Measurements from ENCODE around the gene MAD1L1. TPM values are rescaled to one million over a fixed set of nuclear protein-coding genes. Genes with fewer than 3 reads are reported as not detected.

MAD1L1 gene
- total RNA-seq, 1 donor from 2014 or later, result 59.6 TPM

DNA sequence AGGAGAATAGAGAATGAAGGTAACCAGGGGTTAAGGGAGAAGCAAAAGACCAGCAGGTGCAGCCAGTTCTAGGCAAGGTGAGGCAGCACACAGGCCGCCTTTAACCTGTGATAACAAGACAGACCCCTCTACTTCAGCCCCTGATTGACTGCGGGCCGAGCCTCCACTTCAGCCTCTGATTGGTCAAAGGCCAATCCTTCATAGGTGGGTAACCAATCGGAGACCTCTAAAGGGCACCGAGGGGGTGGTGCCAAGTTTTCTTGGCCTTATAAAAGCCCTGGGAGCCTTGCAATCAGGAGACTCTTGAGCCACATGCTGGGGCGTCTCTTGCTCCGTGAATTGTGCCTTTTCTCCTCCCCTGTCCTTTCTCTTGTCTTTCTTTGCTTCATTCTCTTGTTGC is 463.9 kb downstream of the MAD1L1 start:
- no peaks in the 10 kb centered on the region for H3K4me1 ChIP-seq
- H3K36me3 ChIP-seq, result no peaks in the 10 kb centered on the region
- peaks cover 0 to 8% of the 10 kb centered on the region in 2 donors for H3K9me3 ChIP-seq
- DNase-seq (ENCODE audit: low spot score in 2 of 2), result no peak
- no peak for TF ChIP-seq CTCF (IDR thresholded peaks at IDR 0.05)
- H3K4me3 ChIP-seq, result no peak overlapping the region
- H3K27me3 ChIP-seq, result no peaks in the 10 kb centered on the region
- intact Hi-C loops (cut with DNase I), result no loop called here
- H3K27ac ChIP-seq, result no peak overlapping the region

GRCh38 chr7:1767524-1767923 is 465.2 kb downstream of the MAD1L1 start:
- no peak for TF ChIP-seq CTCF (IDR thresholded peaks at IDR 0.05)
- intact Hi-C loops (cut with DNase I), result no loop called here
- Histone ChIP-seq H3K27ac (no peak overlapping the region), H3K36me3 (no peaks in the 10 kb centered on the region), H3K4me3 (no peak overlapping the region), H3K4me1 (no peaks in the 10 kb centered on the region), H3K9me3 (peaks cover 0 to 15% of the 10 kb centered on the region in 2 donors), H3K27me3 (no peaks in the 10 kb centered on the region)
- DNase-seq (ENCODE audit: low spot score in 2 of 2), result no peak

Other genes starting within 250 kb of the MAD1L1 start
- gene MRM2, start 9.3 kb upstream of the MAD1L1 start, total RNA-seq, result 6.7 TPM
- gene NUDT1, start 9.3 kb upstream of the MAD1L1 start, total RNA-seq, result 9.0 TPM
- gene SNX8, start 81.5 kb upstream of the MAD1L1 start, total RNA-seq, result 12.2 TPM
- gene EIF3B, start 121.9 kb upstream of the MAD1L1 start, total RNA-seq, result 84.9 TPM
- gene CHST12, start 170.7 kb upstream of the MAD1L1 start, total RNA-seq, result 79.4 TPM
- not detected for gene GRIFIN, start 243.5 kb upstream of the MAD1L1 start, total RNA-seq

Measured in ascending aorta (tissue), 2 donors.